ENCODE results near the gene CCR8.

The CCR8 gene

DNA sequence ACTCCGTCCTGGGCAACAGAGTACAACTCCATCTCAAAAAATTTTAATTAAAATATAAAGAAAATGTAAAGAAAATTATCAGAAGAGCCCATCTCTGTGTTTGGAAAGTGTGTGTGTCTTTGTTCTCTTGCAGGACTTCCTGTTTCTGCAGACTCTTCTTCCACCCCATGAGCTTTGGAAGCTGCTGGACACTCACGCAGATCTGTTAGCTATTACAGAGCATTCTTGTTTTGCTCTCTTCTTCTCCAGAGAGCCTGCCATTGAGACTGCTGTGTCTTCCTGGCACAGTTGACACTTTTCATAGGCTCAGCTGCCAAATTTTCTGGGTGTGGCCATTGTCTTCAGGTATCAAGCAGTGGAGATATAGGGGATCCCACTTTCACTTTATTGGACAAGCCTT is 6.0 kb upstream of the CCR8 start:
- Histone ChIP-seq H3K4me1 (no peaks in the 10 kb centered on the region), H3K79me2 (no peaks in the 10 kb centered on the region), H2AFZ (no peak overlapping the region), H3K4me3 (ENCODE audit: low read depth, low read length) (no peak overlapping the region), H3K9me3 (ENCODE audit: control insufficient read depth, low read length) (no peaks in the 10 kb centered on the region), H3K9ac (no peak overlapping the region), H3K4me2 (ENCODE audit: low read length) (no peak overlapping the region), H3K36me3 (ENCODE audit: control insufficient read depth, insufficient read depth, low read length) (no peaks in the 10 kb centered on the region), H3K27me3 (ENCODE audit: control insufficient read depth, insufficient read depth, low read length) (no peaks in the 10 kb centered on the region), H3K27ac (no peak overlapping the region)
- TF ChIP-seq, protein P1, sequence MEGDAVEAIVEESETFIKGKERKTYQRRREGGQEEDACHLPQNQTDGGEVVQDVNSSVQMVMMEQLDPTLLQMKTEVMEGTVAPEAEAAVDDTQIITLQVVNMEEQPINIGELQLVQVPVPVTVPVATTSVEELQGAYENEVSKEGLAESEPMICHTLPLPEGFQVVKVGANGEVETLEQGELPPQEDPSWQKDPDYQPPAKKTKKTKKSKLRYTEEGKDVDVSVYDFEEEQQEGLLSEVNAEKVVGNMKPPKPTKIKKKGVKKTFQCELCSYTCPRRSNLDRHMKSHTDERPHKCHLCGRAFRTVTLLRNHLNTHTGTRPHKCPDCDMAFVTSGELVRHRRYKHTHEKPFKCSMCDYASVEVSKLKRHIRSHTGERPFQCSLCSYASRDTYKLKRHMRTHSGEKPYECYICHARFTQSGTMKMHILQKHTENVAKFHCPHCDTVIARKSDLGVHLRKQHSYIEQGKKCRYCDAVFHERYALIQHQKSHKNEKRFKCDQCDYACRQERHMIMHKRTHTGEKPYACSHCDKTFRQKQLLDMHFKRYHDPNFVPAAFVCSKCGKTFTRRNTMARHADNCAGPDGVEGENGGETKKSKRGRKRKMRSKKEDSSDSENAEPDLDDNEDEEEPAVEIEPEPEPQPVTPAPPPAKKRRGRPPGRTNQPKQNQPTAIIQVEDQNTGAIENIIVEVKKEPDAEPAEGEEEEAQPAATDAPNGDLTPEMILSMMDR (IDR thresholded peaks at IDR 0.05), result no peak

DNA sequence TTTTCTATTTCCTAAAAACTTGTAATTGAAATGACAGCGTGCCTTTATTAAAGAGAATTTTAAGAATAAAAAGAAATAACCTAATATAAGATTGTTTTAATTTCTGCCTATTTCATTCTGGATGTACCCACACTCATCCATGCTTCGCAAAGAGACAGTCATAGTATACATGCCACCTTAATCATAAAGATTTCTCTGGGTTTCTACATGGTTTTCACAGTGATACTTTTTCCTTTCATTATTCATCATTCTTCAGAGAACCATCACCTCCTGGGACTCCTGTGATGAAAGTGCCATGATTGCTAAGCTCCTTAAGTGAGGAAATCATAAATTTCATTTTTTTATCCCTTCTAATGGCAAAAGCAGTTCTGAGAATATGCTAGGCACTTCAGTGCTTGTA is 4.3 kb upstream of the CCR8 start:
- no peaks in the 10 kb centered on the region for H3K79me2 ChIP-seq
- H2AFZ ChIP-seq, result no peak overlapping the region
- H3K9me3 ChIP-seq (ENCODE audit: control insufficient read depth, low read length), result no peaks in the 10 kb centered on the region
- no peak overlapping the region for H3K4me2 ChIP-seq (ENCODE audit: low read length)
- TF ChIP-seq, protein P1 (IDR thresholded peaks at IDR 0.05), result no peak
- H3K36me3 ChIP-seq (ENCODE audit: control insufficient read depth, insufficient read depth, low read length), result no peaks in the 10 kb centered on the region
- no peak overlapping the region for H3K4me3 ChIP-seq (ENCODE audit: low read depth, low read length)
- H3K4me1 ChIP-seq, result no peaks in the 10 kb centered on the region
- no peak overlapping the region for H3K9ac ChIP-seq
- no peak overlapping the region for H3K27ac ChIP-seq
- H3K27me3 ChIP-seq (ENCODE audit: control insufficient read depth, insufficient read depth, low read length), result no peaks in the 10 kb centered on the region

DNA sequence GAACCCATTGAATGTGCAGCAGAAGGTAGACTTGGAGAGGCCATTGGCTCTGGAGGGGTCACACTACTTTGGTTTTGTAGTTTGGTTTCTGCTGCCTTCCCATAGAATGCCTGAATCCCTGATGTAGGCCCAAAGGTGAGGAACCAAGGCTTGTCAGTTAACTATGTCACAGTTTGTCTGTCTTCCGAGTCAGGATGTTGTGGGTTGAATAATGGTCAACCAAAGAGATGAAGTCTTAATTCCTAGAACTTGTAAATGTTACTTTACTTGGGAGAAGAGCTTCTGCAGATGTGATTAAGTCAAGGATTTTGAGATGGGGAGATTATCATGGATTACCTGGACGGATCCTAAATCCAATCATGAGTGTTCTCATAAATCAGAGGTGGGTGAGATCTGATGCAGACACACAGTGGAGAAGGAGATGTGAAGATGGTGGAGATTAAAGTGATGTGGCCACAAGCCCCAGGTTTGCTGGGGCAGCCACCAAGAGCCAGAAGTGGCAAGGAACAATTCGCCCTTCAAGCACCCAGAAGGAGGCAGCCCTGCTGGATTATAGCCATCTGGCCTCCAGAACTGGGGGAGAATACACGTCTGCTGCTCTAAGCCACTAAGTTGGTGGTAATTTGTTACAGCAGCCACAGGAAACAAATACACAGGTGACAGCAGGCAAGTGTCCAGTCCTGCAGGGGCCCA is 2.3 kb upstream of the CCR8 start:
- Histone ChIP-seq H3K9ac (no peak overlapping the region), H3K27me3 (ENCODE audit: control insufficient read depth, insufficient read depth, low read length) (no peaks in the 10 kb centered on the region), H3K4me3 (ENCODE audit: low read depth, low read length) (no peak overlapping the region), H3K79me2 (no peaks in the 10 kb centered on the region), H2AFZ (no peak overlapping the region), H3K36me3 (ENCODE audit: control insufficient read depth, insufficient read depth, low read length) (no peaks in the 10 kb centered on the region), H3K4me1 (no peaks in the 10 kb centered on the region), H3K4me2 (ENCODE audit: low read length) (no peak overlapping the region), H3K9me3 (ENCODE audit: control insufficient read depth, low read length) (no peaks in the 10 kb centered on the region), H3K27ac (no peak overlapping the region)
- TF ChIP-seq, protein P1 (IDR thresholded peaks at IDR 0.05), result no peak

DNA sequence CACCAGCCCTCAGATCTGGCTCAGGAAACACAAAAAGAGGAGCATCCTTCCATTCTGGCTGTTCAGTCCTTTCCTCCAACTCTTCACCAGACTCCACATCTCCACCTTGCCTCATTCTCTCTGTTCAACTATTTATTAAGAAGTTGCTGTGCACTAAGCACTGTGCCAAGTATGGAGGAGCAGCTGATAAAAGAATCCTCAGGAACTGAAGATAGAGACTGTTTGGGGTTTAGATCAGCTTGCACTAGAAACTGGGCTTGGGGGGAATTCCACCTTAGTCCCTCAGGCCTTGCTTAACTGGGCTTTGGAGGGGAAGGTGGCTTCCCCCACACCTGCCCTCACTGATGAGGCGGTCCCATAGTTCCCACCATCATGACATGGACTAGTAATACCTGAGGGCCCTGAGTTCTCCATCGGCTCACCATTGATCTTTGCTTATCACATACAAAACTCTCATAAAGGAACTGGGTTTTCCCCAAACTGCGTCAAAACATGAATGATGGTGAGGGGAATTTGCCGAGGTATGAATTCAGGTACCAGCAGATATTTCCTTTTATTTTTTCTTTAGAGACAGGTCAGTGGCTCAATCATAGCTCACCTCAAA is 1.7 kb upstream of the CCR8 start:
- Histone ChIP-seq H3K36me3 (ENCODE audit: control insufficient read depth, insufficient read depth, low read length) (no peaks in the 10 kb centered on the region), H3K9ac (no peak overlapping the region), H2AFZ (no peak overlapping the region), H3K27ac (no peak overlapping the region), H3K9me3 (ENCODE audit: control insufficient read depth, low read length) (no peaks in the 10 kb centered on the region), H3K79me2 (no peaks in the 10 kb centered on the region), H3K4me3 (ENCODE audit: low read depth, low read length) (no peak overlapping the region), H3K4me1 (no peaks in the 10 kb centered on the region), H3K27me3 (ENCODE audit: control insufficient read depth, insufficient read depth, low read length) (no peaks in the 10 kb centered on the region), H3K4me2 (ENCODE audit: low read length) (no peak overlapping the region)
- TF ChIP-seq, protein P1 (IDR thresholded peaks at IDR 0.05), result no peak

DNA sequence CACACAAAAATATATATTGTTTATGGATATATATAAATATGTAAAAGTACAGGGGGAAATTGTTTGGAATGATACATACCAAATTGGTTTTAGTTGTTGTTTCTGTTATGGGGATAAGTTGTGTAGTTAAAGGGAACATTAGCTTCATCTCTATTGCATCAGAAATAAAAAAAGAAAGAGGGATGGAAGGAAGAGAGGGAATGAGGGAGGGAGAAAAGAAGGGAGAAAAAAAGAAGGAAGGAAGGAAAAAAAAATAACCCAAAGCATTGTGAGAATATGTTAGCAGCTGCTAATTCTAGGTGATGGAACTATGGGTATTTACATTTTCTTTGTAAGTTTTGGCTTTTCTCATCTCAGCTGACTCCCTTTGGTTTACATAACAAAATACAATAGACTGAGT is 1.3 kb downstream of the CCR8 start:
- H3K36me3 ChIP-seq (ENCODE audit: control insufficient read depth, insufficient read depth, low read length), result no peaks in the 10 kb centered on the region
- no peak overlapping the region for H3K27ac ChIP-seq
- no peaks in the 10 kb centered on the region for H3K27me3 ChIP-seq (ENCODE audit: control insufficient read depth, insufficient read depth, low read length)
- no peaks in the 10 kb centered on the region for H3K9me3 ChIP-seq (ENCODE audit: control insufficient read depth, low read length)
- H3K4me1 ChIP-seq, result no peaks in the 10 kb centered on the region
- no peak overlapping the region for H3K4me2 ChIP-seq (ENCODE audit: low read length)
- no peak overlapping the region for H3K9ac ChIP-seq
- H3K79me2 ChIP-seq, result no peaks in the 10 kb centered on the region
- H2AFZ ChIP-seq, result no peak overlapping the region
- TF ChIP-seq, protein P1 (IDR thresholded peaks at IDR 0.05), result no peak
- no peak overlapping the region for H3K4me3 ChIP-seq (ENCODE audit: low read depth, low read length)

Data from parathyroid adenoma (tissue), 2 donors.